K562 (cell line): ENCODE data around the gene OR51E2. TPM values are rescaled to one million over a fixed set of nuclear protein-coding genes. Genes with fewer than 3 reads are reported as not detected.
"Not testable (repeated sequence)": the region's sequence is repeated elsewhere in the genome, so short reads cannot be mapped to it uniquely, and the experiment has no call there.

Experiments used
- ATAC-seq: fragments of 200-7000 bp; cut with Tn5 transposase; 3 replicates; pipeline ENCODE4 v1.9.1; 2020; ENCODE audit warnings: moderate library complexity
- BruUV-seq: library from RNA; stranded (reverse); fragments of 400-500 nt; replicated peaks from 2 replicates; lab custom pipeline; 2021; lab: Mats Ljungman, UMichigan
- CTCF ChIA-PET: fragments of 300-600 bp; formaldehyde crosslinking; extraction: SDS; loops from one replicate; lab custom pipeline; 2021; ENCODE audit warnings: low intra/inter-chr PET ratio; lab: Yijun Ruan, JAX
- POLR2A ChIA-PET: fragments of 300-600, 350-650 bp; sonication (Branson Sonifier 250); formaldehyde crosslinking; extraction: SDS; loops from one replicate; lab custom pipeline; 2021; ENCODE audit warnings: antibody characterized with exemption, inconsistent platforms; lab: Yijun Ruan, JAX
- DNase-seq, 4 experiments: peaks; one replicate each; pipeline versions ENCODE4 v3.0.0 to v3.0.0-alpha.2; 2011 to 2018; ENCODE audit warnings: low spot score in 3 of 4, mixed read lengths in 3 of 4; ENCODE audit errors: extremely low read depth in 1 of 4
- FAIRE-seq: peaks from 2 replicates; lab custom pipeline; 2011; peaks lifted over from hg19 to GRCh38; lab: Jason Lieb, UNC
- H2AFZ ChIP-seq: 2 replicates; pipeline ENCODE4 v1.6.0; 2011; ENCODE audit warnings: low read depth, low read length, control low read depth, inconsistent platforms
- H3K27ac ChIP-seq: fragments of 200-600 bp; 3 replicates; pipeline ENCODE4 v1.8.0; 2011; ENCODE audit warnings: low read depth, mild to moderate bottlenecking, control low read depth, inconsistent platforms, low read length, moderate library complexity, mixed read lengths; ENCODE audit errors: extremely low read depth
- H3K27me3 ChIP-seq, 2 experiments: fragments of 300-600 bp in 1 of 2; 2 replicates in 1 of 2; 3 replicates in 1 of 2; pipeline versions ENCODE4 v1.6.0 to v1.8.0; 2011; ENCODE audit warnings: inconsistent platforms in 2 of 2, low read length in 2 of 2, mild to moderate bottlenecking in 1 of 2, mixed read lengths in 1 of 2, moderate library complexity in 1 of 2; ENCODE audit not compliant: control insufficient read depth in 2 of 2, insufficient read depth in 2 of 2
- H3K36me3 ChIP-seq: fragments of 300-600 bp; 3 replicates; pipeline ENCODE4 v1.8.0; 2011; ENCODE audit warnings: mild to moderate bottlenecking, low read length, inconsistent platforms; ENCODE audit not compliant: control insufficient read depth, insufficient read depth
- H3K4me1 ChIP-seq, 2 experiments: fragments of 200-600 bp in 1 of 2; replicated peaks in 1 of 2; 2 replicates in 1 of 2; 3 replicates in 1 of 2; pipeline versions ENCODE4 v1.5.1 to v1.8.0; 2011; ENCODE audit warnings: inconsistent platforms in 2 of 2, low read length in 2 of 2, mild to moderate bottlenecking in 1 of 2, mixed read lengths in 1 of 2, moderate library complexity in 1 of 2; ENCODE audit not compliant: control insufficient read depth in 2 of 2, insufficient read depth in 2 of 2
- H3K4me2 ChIP-seq: 2 replicates; pipeline ENCODE4 v1.6.1; 2011; ENCODE audit warnings: low read length, control low read depth, inconsistent platforms, mixed read lengths; ENCODE audit not compliant: insufficient read depth
- H3K4me3 ChIP-seq: fragments of 200-600 bp; sonication (generic), shearing (Covaris generic); 2 replicates; pipeline ENCODE4 v1.5.1; 2016; ENCODE audit warnings: control low read depth, inconsistent platforms
- H3K79me2 ChIP-seq: fragments of 200-600 bp; 3 replicates; pipeline ENCODE4 v1.8.0; 2011; ENCODE audit warnings: low read length, inconsistent platforms; ENCODE audit not compliant: control insufficient read depth, insufficient read depth
- H3K9ac ChIP-seq, 2 experiments: 2 replicates each; pipeline versions ENCODE4 v1.6.0 to v1.6.1; 2011; ENCODE audit warnings: low read depth in 2 of 2, low read length in 2 of 2, control low read depth in 1 of 2, inconsistent platforms in 1 of 2, mild to moderate bottlenecking in 1 of 2, mixed read lengths in 1 of 2; ENCODE audit not compliant: insufficient read depth in 1 of 2
- H3K9me1 ChIP-seq: one replicate; pipeline ENCODE4 v1.6.0; 2011; ENCODE audit warnings: inconsistent platforms, mild to moderate bottlenecking, low read length, moderate library complexity; ENCODE audit not compliant: control insufficient read depth, insufficient read depth
- H3K9me3 ChIP-seq: replicated peaks from 2 replicates; pipeline ENCODE4 v1.5.1; 2011; ENCODE audit warnings: low read depth, low read length, inconsistent platforms; ENCODE audit not compliant: control insufficient read depth, insufficient read depth
- H4K20me1 ChIP-seq: replicated peaks from 2 replicates; pipeline ENCODE4 v1.6.1; 2011; ENCODE audit warnings: low read length, inconsistent platforms, mixed read lengths; ENCODE audit not compliant: control insufficient read depth, insufficient read depth
- CTCF ChIP-seq, 3 experiments: IDR thresholded peaks in 2 of 3; conservative IDR thresholded peaks in 1 of 3; 2 replicates each; pipeline ENCODE4 v1.5.1; 2011 to 2012; ENCODE audit warnings: low read length in 3 of 3, mild to moderate bottlenecking in 3 of 3, control low read depth in 2 of 3, improper control_type of control experiment in 1 of 3, inconsistent platforms in 1 of 3, low read depth in 1 of 3, mixed read lengths in 1 of 3, moderate library complexity in 1 of 3; ENCODE audit not compliant: insufficient read depth in 2 of 3
- WGBS: fragments of 100-300 bp; shearing (Covaris generic); methylation state at CpG from one replicate; pipeline ENCODE4 v1.1.6; 2016; ENCODE audit warnings: low coverage, mixed read lengths; ENCODE audit not compliant: insufficient coverage; ENCODE audit errors: missing lambda C conversion rate; 5-methylcytosine and 5-hydroxymethylcytosine counted together
- in situ Hi-C: fragments of 300-500 bp; cut with MboI; formaldehyde crosslinking; loops from 4 replicates; pipeline ENCODE4 v1.15.0; 2018; ENCODE audit warnings: inconsistent platforms, mixed read lengths
- intact Hi-C: fragments of 100-400 bp; cut with micrococcal nuclease; formaldehyde crosslinking; loops from 2 replicates; pipeline ENCODE4 v1.14.2; 2022
- polyA plus RNA-seq, 8 experiments: library from polyadenylated mRNA; depleted of rRNA in 4 of 8; stranded (reverse) in 5 of 8; unstranded in 3 of 8; fragments of >200 nt; fragmentation: Nextera tagmentation in 2 of 8; fragmentation: Illumina TruSeq in 1 of 8; extraction: Ambion mirVana in 2 of 8; extraction: Trizol in 1 of 8; gene quantifications; 2 replicates each; pipeline versions ENCODE4 v1.2.1 to v1.2.3, GENCODE V29; 2011 to 2014; ENCODE audit warnings: inconsistent platforms in 1 of 8, missing spikeins in 1 of 8
- total RNA-seq, 7 experiments: library from RNA; depleted of rRNA in 6 of 7; stranded (reverse); fragments of >200 nt in 6 of 7; fragmentation: Illumina TruSeq in 2 of 7; extraction: Trizol in 2 of 7; gene quantifications; 2 replicates each; pipeline versions ENCODE4 v1.2.1 to v1.2.3, GENCODE V29; 2011 to 2021; ENCODE audit warnings: low replicate concordance in 1 of 7

OR51E2 gene
- total and polyA plus RNA-seq, 9 of the 15 experiments (the other 6 are each of a cell fraction or from before 2014, with no cell fraction given), result not detected

- H3K79me2 ChIP-seq, H3K4me1 ChIP-seq, in situ Hi-C loops, H4K20me1 ChIP-seq, H3K4me3 ChIP-seq, H2AFZ ChIP-seq, H3K9me1 ChIP-seq, ATAC-seq, H3K27ac ChIP-seq, CTCF ChIA-PET, FAIRE-seq, POLR2A ChIA-PET, BruUV-seq, H3K36me3 ChIP-seq, H3K4me2 ChIP-seq, H3K9ac ChIP-seq, H3K9me3 ChIP-seq: not testable (repeated sequence)
- TF ChIP-seq CTCF (IDR thresholded peaks at IDR 0.05 in 2 of 3, conservative IDR thresholded peaks at IDR 0.05 in 1 of 3; ENCODE audit: insufficient read depth in 2 of 3, low read depth in 1 of 3, low read length in 3 of 3), result peak; percentile 30 to 38 (median 31); a peak in 5 of 6 replicates
- DNase-seq, result peak in 1 of 4 experiments; percentile 20
- peaks cover 0 to 31% of the 10 kb centered on the region in 2 experiments for H3K27me3 ChIP-seq
- intact Hi-C loops, result loop anchor here (5.0 to 10.0 kb wide), 2 partner anchors 86 to 272 kb away; partner anchors contain the start of genes OR51D1 and OR51L1
- WGBS, result under 1% methylated on average over 30 of the region's 33 CpGs
Observed at GRCh38 chr11:4722616-4723534, 25.2 kb upstream of the OR51E2 start.
